22Rv1 (cell line): ENCODE results near the gene C1QB.

ENCODE experiments used
- H3K27ac ChIP-seq: fragments of 450-650 bp; 2 replicates; pipeline ENCODE4 v1.5.1; 2017
- CTCF ChIP-seq: fragments of 450-650 bp; IDR thresholded peaks from 2 replicates; pipeline ENCODE4 v1.5.1; 2017; ENCODE audit warnings: mild to moderate bottlenecking
- ZFX ChIP-seq: fragments of 450-650 bp; IDR thresholded peaks from 2 replicates; pipeline ENCODE4 v1.6.1; 2017; ENCODE audit warnings: antibody characterized with exemption, borderline replicate concordance

The C1QB gene

GRCh38 chr1:22621761-22622160 lies 31.3 kb upstream of the C1QB start:
- TF ChIP-seq ZFX (no peak), CTCF (0 out of 2 replicates have a peak, but pooled peaks have one; percentile 4)
- no peak overlapping the region for H3K27ac ChIP-seq

GRCh38 chr1:22625262-22625925 lies 27.6 kb upstream of the C1QB start:
- H3K27ac ChIP-seq = no peak overlapping the region
- TF ChIP-seq CTCF (no peak), ZFX (no peak)

- TF ChIP-seq ZFX = no peak
- no peak for TF ChIP-seq CTCF
- no peak overlapping the region for H3K27ac ChIP-seq
Observed at GRCh38 chr1:22626237-22627157, 26.5 kb upstream of the C1QB start.

DNA sequence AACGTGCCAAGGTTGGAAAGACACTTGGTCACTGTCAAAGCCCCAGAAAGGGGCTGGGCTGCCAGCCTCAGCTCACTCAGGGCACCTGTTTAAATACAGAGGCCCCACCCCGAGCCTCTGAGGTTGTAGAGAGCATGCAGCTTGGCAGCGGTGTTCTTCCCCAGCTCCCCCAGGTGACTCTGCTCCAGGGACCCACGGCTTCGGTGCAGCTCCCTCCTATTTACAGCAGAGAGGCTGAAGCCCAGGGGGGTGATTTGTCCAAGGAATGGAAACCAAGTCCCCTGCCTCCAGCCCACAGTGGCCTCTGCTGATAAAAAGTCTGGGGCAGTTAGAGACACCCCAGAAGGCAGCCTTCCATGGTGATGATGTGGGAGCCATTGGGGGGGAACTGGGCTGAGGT lies 25.7 kb upstream of the C1QB start:
- no peak overlapping the region for H3K27ac ChIP-seq
- TF ChIP-seq ZFX = no peak
- no peak for TF ChIP-seq CTCF

DNA sequence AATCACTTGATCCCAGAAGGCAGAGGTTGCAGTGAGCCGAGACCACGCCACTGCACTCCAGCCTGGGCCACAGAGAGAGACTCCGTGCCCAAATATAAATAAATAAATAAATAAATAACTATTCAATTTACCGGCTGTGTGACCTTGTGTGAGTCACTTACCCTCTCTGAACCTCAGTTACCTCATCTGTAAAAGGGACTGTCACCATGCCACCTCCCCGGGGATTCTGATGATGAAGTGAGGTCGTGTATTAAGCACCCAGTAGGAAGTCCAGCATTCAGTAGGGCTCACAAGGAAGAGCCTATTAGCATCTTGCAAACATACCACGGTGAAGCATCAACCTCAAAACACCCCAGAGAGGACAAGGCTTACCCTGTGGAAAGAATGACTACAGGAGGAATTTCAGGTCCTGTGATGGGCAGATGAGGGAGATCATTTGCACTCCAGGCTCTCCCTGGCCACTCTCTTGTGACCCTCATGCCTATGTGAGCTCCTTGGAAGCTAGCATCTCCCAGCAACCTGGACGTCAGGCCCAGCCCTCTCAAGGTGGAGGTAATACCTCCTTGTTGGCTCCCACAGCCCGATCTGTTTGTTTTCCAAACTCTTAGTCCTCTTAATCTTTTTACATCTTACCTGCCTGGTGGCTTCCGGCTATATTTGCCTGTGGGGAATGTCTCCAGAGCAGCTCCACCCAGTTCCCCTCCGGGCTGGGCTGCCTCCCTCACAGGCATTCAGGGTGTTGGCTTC lies 24.2 kb upstream of the C1QB start:
- TF ChIP-seq CTCF (no peak), ZFX (no peak)
- H3K27ac ChIP-seq = no peak overlapping the region

GRCh38 chr1:22629886-22630285 lies 23.1 kb upstream of the C1QB start:
- H3K27ac ChIP-seq = no peak overlapping the region
- TF ChIP-seq CTCF (no peak), ZFX (no peak)
